Measurements from ENCODE around the gene CABCOCO1.

The CABCOCO1 gene

DNA sequence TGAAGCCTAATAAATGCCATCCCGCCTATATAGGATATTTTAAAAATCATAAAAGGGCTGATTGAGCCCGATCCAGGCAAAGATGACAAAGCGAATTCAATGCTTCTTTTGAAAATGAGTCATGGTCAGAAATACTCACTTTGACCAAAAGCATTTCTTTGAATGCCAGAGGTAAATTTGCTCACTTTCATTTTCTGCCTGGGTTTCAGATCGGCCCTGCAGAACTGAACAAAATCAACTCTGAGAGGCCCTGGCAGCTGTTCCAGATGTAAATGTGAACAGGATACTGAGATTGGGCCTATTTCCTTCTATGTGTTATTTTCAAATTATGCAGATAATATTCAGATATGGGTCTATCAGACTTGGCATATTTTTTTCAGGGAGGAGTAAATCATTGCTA, 124.0 kb downstream of the CABCOCO1 start:
- DNase-seq (ENCODE audit: low spot score) = no peak

DNA sequence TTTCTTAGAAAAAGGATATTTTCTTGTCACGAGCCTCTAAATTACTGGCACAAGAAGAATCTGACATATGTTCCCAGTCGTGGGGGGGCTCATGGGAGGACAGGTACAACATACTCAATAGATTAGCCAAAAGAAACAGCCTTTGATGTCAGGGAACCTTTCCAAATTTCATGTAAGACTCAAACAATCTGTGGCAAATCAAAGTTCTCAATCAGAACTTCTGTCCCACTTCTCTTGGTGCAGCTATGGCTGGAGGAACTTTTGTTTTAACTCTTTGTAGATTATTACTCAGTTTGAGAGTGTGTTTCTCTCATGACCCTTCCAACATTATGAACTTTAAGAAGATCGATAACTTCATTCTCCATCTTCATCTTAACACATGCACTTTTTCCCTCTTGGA, 124.4 kb downstream of the CABCOCO1 start:
- DNase-seq (ENCODE audit: low spot score) = no peak

DNA sequence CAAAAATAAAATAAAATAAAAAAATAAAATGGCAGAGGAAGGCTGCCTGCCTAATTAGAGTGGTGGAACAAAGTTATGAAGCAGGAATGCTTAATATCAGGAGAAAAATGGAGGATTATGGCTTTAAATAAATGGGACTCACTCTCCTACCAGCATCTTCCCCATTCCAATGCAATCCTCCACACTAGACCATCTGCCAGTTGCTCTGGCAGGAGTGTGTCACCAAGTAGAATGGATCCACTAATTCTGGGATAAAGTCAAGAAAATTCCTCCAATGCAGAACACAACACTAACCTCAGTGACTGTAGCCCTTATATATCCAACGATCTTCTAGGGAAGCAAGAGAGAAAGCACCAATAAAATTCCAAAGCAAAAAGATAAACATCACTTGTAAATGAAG, 126.3 kb downstream of the CABCOCO1 start:
- DNase-seq (ENCODE audit: low spot score) = no peak

DNA sequence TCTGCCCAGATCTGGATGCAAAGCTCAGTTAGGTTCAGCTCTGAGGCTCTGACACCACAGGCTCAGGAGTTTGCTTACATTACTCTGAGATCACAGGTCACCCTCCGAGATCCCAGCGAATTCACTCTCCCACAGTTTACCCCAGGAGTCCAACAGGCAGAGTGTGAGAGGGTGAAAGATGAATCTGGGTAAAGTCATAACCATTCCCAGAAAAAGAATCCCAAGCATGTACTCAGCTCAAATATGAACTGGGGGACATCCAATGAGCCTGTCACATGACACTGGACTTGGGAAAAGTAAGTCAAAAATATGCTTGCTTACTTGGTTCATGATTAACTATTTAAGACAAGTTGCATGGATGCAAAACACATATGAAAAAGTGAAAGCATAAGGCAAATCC, 128.5 kb downstream of the CABCOCO1 start:
- DNase-seq (ENCODE audit: low spot score) = no peak

DNA sequence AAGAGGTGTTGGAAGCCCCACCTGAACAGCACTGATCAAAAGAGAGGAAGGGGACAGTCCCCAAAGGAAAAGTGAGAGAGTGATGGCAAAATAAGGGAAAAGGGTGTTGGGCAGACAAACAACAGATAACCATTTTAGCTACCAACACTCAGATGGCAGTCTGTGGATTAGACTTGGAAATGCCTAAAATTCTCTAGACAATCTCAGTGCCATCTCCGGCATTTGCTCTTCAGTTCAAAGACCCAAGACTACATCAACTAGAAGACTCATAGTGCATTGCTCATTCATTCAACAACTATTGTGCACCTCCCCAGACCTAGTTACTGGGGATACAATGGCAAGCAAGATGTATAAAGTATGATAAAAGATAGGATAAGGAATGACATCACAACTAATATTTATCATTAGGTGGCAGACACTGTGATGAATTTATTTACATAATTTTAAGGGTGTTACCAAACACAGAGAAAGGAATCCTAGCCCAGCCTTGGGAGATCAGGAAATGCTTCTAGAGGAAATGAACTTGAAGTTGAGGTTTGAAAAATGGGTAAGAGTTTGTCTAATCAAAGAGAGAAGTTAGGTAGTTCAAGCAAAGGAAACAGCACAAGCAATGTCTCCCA, 129.5 kb downstream of the CABCOCO1 start:
- DNase-seq (ENCODE audit: low spot score) = no peak

DNA sequence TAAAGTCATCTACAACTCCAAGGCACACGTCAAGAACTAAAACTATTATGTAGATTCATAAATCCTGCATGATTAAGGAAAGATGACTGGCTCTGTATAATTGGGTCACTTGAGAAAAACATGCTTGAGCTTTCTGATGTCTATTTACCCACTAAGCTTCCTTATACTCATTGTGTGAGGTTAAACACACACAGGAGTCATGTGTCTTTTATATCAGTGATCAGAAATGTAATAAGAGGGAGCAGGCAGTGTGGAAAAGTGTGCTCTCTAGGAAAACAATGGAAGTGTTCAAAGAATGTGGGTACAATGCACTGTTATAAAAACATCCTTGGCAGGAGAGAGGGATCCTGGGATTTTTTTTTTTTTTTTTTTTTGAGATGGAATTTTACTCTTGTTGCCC, 130.2 kb downstream of the CABCOCO1 start:
- no peak for DNase-seq (ENCODE audit: low spot score)

DNA sequence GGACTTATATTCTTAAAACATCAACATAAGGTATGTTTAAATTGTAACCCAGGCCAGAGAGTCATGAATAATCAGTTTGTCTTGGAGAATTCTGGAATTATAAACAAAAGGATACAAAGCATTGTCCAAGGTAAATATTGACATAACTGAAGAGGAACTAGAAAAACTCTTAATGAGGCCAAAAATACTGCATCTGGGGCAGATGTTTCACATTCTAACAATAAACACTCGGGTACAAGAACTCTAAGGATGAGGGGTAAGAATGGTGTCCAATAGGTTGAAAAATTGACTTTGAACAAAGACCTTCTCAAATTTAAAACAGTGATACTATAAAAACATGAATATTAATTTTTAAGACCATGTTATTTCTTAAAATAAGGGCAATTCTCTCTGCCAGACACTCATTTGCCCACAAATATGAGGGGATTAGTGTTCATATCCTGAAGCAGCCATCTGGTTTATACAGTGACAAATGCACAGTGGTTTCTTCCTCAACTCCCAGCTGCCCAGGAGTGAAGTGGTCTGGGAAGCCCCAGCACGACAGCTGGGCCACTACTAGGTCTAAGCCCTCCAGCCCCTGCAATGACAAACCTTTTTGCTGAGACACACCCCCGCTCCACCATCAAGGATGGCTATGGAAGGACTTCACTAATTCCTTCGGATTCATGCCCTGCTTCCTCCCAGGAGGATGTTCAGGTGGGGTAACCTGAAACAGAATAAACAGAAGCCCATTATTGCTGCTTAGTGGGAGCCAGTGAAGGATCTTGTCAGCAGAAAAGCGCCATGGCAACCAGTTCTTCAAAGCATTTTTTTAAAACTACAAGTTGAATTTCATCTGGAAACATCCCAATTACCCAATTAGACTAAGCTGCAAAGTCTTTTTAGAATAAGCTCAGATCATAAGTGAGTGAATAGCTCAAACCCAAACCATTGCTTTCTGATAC, 131.3 kb downstream of the CABCOCO1 start:
- no peak for DNase-seq (ENCODE audit: low spot score)

DNA sequence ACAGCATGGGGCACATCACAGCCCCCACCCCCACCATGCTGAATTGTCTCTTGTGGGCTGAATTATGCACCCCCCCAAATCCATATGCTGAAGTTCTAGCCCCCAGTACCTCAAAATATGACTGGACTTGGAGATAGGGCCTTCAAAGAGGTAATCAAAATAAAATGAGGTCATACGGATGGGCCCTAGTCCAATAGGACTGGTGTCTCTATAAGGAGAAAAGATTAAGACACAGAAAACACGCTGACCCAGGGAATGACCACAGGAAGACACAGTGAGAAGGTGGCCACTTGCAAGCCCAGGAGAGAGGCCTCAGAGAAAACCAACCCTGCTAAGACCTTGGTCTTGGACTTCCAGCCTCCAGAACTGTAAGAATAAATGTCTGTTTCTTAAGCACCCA, 132.4 kb downstream of the CABCOCO1 start:
- no peak for DNase-seq (ENCODE audit: low spot score)

DNA sequence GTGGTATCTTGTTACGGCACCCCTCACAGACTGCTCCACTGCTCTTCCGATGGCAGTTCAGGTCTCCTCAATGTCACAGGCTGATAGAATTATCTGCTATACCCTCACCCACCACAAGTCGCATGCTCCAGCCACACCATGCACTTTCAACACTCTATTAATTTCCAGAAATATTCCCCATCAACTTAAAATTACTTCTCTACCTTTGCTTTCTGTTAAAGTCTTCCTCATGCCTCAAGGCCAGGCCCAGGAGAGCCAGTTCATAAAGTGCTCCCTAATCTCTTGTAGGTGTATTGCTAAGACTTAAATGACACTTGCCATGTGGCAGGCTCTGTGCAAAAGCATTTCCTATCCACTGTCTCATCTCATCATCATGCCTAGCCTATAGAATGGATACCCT, 132.8 kb downstream of the CABCOCO1 start:
- DNase-seq (ENCODE audit: low spot score) = no peak

DNA sequence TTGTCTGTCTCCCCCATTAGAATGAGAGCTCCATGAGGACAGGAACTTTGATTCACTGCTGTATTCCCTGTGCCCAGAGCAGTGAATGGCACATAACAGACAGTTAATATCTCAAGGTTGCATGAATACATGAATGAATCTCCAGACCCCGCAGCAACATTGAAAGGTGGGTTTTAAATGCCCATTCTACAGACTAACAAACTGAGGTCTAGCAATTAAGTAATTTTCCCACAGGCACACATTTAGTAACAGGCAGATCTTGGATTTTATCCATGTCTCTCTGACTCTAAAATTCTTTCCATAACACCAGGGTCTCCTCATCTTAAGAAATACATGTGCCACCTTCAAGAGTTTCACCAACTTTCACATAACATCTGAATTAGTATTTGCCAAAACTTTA, 134.1 kb downstream of the CABCOCO1 start:
- no peak for DNase-seq (ENCODE audit: low spot score)

DNA sequence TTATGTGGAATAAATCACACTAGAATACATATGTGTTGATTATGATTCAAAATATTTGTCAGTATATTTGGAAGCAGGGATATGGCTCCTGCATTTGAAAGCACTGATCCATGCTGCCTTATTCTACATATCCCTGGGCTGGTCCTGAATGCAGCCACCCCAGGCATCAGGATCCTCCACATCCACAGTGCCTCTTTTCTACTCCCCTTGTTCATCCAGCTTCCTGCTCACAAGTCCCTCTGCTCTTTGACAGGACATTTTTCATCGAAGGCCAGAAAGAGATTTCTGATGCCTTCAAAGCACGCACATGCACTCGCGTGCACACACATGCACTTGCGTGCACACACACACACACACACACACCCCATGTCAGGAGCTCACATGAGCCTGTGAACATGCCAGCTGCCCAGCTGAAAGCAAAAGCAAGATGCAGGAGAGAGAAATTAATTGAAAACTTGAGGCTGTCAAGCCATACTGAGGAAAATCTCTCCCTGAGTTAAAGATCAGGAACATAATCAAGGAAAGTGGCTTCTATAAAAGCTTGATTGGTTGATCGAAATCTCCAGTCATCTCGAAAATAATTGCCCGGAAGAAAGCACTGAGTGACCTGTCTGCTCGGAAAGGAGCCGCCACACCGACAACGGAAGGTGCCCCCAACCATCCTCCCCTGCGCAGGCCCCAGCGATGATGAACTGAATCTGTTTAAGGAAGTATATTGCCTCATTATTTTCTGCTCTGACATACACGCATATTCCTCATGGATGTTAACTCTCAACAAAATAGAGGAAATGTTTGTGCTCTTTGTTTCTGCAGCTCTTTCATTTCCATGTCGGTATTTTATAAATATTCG, 134.8 kb downstream of the CABCOCO1 start:
- no peak for DNase-seq (ENCODE audit: low spot score)

DNA sequence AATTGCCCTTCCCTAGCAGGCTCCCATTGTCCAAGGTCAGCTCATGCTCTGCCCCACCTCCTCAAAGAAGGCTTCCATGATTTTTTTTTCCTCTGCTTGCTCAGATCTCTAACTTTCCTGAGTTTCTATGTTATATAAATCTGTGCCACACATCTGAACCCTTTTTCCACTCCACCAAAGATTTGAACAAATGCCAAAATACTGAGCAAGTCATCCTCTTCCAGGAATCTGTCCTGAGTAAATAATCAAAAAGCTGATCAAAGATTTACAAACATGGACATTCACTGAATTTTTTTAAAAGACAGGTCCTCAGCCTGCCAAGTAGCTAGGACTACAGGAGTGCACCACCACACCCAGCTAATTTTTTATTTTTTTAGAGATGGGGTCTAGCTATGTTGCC, 136.0 kb downstream of the CABCOCO1 start:
- no peak for DNase-seq (ENCODE audit: low spot score)

DNA sequence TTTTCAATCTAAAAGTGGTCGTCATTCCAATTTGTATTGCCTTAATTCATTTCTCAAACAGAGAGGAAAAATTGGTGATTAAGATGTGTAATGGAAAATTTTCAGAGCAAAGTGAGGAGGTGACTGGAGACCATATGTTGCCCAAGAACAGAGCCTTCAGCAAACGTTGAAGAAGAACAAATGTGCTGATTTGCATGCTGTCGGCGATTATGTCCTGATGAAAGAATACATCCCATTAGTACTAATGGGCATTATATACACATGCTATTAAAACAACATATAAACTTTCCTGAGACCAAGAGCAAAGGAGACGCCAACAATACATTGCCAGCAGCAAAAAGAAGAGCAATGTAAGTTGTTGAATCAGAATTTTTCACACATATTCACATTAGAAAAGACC, 138.8 kb downstream of the CABCOCO1 start:
- DNase-seq (ENCODE audit: low spot score) = no peak

DNA sequence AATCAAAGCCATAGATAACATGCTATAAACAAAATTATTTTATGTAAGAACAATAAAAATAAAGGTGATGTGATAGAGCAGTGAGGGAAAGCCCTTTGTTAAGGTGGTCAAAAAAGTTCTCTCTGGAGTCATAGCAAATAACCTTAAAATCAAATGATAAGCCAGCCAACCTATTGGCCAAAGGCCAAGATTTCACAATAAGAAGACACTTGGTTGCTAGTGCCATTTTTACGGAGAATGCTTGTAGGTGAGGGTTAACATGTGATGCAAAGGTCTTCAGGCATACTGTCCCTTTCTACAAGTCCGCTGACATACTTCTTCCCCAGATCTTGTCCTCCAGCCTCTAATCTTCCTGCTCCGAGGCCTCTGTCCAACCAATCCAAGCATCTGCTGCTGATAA, 140.5 kb downstream of the CABCOCO1 start:
- no peak for DNase-seq (ENCODE audit: low spot score)

DNA sequence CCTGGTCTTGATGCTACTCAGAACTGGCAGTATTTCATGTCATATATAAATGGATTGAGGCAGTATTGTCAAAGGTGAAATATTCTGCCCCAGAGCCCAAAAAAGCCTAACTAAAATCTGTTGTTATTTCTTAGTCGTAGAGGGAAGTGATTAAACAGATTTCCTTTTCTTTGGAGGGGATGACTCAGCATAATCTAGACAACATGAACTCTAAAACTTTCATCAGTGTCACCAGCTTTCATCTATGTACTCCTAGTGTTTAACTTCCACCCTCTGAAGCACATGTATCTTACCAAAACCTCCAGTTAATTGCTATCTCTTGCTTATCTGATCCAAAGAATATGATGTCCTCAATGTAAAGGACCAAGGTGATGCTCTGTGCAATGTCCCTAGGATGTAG, 141.7 kb downstream of the CABCOCO1 start:
- no peak for DNase-seq (ENCODE audit: low spot score)

DNA sequence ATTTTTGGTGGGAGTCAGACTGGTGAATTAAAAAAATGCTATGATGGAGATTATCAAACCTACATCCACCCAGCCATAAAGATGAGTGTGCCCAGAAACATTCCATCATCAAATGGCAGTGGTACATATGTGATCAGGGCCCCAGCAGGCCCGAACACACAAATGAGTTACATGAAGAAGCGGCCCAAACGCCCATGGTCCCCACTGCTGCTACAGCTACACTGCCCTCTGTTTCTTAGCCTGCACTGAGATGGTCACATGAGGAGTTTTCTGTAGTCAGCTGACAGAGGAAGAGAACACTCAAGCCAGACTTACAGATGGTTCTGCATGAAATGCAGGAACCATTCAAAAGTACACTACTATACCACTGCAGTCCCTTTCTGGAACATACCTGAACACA, 142.4 kb downstream of the CABCOCO1 start:
- no peak for DNase-seq (ENCODE audit: low spot score)

DNA sequence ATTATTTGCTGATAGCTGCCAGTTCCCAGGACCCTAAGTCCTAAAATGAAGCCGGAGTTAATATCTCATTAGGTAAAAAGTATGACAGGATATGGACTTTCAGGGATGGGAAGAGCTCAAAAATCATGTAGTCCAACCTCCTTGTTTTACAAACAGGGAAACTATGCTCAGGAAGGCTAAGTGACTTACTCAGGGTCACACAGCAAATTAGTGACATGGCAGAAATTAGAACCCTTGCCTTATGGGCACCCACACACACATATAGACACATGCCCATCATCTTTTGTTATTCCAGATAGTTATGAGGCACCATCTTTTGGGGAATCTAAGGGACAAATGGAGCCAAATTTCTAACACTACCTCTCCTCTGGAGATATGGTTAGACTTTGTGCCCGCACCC, 147.5 kb downstream of the CABCOCO1 start:
- no peak for DNase-seq (ENCODE audit: low spot score)

DNA sequence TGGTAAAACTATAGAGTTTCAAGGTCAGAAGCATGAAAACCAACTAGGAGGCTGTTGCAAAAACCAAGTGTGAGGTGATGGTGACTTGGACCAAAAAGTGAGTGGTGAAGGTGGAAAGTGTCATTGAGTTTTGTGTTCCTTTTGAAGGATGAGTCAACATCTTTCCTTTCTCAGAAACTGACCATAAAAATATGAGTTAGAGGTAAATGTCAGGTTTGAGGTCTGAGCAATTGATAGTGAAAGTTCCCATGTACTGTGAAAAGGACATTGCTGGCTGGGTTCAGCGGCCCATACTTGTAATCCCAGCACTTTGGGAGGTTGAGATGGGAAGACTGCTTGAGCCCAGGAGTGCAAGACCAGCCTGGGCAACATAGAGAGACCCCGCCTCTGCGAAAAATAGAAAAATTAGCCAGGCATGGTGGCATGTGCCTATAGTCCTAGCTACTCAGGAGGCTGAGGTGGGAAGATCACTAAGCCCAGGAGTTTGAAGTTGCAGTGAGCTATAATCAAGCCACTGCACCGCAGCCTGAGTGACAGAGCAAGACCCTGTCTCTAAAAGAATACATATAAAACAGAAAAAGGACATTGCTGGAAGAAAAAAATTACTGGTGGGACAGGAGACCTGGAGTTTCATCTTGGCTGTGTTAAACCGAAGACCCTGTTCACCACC, 149.5 kb downstream of the CABCOCO1 start:
- no peak for DNase-seq (ENCODE audit: low spot score)

DNA sequence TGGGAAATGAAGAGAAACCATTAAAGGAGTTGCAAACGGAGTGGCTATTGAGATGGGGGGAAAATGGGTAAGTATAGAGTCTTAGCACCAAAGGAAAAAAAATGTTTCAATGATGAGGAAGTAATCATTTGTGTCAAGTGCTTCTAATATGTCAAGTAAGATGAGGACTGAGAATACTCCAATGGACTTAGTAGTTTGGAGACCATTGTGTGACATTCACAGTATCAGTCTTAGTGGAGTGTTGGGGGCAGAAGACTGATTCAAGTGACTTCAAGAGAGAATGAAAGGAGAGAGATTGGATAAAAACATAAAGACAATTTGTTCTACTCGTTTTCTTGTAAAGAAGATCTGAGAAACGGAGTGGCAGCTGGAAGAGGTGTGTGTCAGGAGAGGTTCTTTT, 150.2 kb downstream of the CABCOCO1 start:
- DNase-seq (ENCODE audit: low spot score) = no peak

DNA sequence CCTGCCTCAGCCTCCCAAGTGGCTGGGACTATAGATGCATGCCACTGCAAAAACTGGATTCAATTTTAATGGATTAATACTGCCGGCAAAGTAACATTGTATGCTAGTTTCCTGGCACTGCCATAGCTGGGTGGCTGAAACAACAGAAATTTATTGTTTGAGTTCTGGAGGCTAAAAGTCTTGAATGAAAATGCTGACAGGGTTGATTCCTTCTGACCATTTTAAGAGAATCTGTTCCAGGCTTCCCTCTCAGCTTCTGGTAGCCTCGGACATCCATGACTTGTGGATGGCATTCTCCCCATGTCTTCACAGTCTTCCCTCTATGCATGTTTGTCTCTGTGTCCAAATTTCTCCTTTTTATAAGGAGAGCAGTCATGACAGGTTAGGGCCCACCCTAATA, 151.4 kb downstream of the CABCOCO1 start:
- no peak for DNase-seq (ENCODE audit: low spot score)

DNA sequence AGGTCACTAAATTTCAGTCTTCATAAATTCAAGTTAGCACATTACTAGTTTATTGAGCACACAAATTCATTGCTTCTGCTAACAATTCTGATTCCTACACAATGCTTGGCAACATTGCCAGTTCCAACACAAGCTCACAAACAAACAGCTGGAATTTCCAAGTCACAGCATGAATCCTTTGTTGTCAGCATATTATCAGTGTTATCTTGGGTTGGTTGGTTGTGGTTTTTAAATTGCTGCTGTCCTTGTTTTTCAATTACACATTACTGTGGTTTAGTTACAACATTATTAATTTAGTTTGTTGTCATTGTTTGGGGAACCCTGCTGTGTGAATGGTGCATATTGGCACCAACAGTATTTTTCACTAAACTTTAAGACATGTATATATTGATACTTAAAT, 152.8 kb downstream of the CABCOCO1 start:
- no peak for DNase-seq (ENCODE audit: low spot score)

Data from cerebellar cortex (tissue), 1 donor.